Measurements from ENCODE around the gene LRP3. TPM values are rescaled to one million over a fixed set of nuclear protein-coding genes. Genes with fewer than 3 reads are reported as not detected.

The LRP3 gene
- total and polyA plus RNA-seq, 12 donors: 1.4 to 92.8 (median 52.2) TPM

DNA sequence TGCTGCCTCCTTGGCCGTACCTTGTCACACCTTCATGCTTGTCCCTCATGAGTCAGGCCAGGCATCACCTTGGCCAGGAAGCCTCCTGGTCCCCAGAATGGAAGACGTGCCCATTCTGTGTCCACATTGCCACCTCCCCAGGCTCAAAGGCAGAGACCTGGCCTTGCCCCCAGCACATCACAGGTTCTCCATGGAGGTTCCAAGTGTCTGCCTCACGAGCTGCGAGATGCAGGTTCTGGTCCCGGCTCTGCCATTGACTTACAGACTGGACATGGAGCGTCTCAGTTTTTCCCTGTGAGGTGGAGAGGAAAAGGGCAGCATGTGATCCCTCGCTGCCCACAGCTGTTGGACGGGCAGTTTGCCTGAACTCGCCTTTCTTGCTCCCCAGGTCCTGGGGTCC, 40.6 kb downstream of the LRP3 start:
- intact Hi-C loops (cut with DNase I): loop anchor here in 1 of 2 donors (5.0 kb wide), 1 partner anchor 533 kb away; no protein-coding TSS in a partner anchor

DNA sequence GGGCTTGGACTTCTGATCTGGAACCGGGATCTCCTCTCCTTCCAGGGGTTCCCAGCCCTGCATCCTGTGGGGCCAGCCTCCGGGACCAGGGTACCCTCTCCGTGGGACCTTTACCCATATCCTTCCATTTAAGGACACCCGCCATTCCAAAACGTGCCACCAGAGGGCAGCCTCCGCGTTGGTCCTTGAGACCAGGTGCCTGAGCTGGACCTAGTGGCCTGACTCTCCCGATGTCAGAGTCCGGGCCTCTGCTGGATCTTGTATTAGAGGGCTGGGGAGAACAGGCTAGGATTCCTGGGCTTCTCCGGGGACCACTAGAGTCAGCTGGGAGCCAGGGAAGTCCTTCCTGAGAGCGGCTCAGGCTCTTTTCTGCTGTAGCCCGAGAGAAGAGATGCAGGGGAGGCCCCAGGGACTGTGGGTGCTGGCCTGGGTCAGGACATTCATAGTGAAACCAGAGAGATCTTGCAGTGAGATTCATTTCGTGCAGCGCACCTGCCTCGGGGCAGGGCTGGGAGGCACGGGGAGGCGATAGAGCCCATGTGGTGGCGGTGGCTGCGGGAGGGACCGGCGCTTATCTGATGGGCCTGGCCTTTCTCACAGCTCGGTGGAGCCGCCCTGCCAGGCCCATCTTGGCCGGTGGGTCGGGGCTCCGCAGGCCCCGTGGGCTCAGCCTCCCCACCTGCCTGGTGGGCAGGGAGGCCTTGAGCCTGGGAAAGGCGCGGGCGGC, 41.3 kb downstream of the LRP3 start:
- 51 to 59% (median 56%) methylated on average over 17 to 30 of the region's 30 CpGs for WGBS, 4 donors
- Histone ChIP-seq H3K27ac (no peak overlapping the region), H3K9me3 (replicated peaks in 1 of 3) (no peaks in the 10 kb centered on the region), H3K36me3 (replicated peaks in 1 of 2) (no peaks in the 10 kb centered on the region), H3K4me3 (no peak overlapping the region), H3K27me3 (no peaks in the 10 kb centered on the region), H3K4me1 (replicated peaks in 1 of 2) (no peaks in the 10 kb centered on the region)
- intact Hi-C loops (cut with DNase I): no loop called here
- TF ChIP-seq POLR2A (IDR thresholded peaks at IDR 0.05): no peak
- TF ChIP-seq, protein P1, sequence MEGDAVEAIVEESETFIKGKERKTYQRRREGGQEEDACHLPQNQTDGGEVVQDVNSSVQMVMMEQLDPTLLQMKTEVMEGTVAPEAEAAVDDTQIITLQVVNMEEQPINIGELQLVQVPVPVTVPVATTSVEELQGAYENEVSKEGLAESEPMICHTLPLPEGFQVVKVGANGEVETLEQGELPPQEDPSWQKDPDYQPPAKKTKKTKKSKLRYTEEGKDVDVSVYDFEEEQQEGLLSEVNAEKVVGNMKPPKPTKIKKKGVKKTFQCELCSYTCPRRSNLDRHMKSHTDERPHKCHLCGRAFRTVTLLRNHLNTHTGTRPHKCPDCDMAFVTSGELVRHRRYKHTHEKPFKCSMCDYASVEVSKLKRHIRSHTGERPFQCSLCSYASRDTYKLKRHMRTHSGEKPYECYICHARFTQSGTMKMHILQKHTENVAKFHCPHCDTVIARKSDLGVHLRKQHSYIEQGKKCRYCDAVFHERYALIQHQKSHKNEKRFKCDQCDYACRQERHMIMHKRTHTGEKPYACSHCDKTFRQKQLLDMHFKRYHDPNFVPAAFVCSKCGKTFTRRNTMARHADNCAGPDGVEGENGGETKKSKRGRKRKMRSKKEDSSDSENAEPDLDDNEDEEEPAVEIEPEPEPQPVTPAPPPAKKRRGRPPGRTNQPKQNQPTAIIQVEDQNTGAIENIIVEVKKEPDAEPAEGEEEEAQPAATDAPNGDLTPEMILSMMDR (IDR thresholded peaks at IDR 0.05): peak; percentile 75 to 92 (median 84)
- peak; percentile 66 to 90 (median 82) for DNase-seq

More for the DNA sequence above, 40.6 kb downstream of the LRP3 start:
- Histone ChIP-seq H3K4me1 (replicated peaks in 1 of 2) (no peaks in the 10 kb centered on the region), H3K9me3 (replicated peaks in 1 of 3) (no peaks in the 10 kb centered on the region), H3K36me3 (replicated peaks in 1 of 2) (no peaks in the 10 kb centered on the region), H3K4me3 (no peak overlapping the region), H3K27me3 (no peaks in the 10 kb centered on the region), H3K27ac (no peak overlapping the region)
- no peak for TF ChIP-seq POLR2A (IDR thresholded peaks at IDR 0.05)
- TF ChIP-seq, protein P1 (IDR thresholded peaks at IDR 0.05): no peak
- no peak for DNase-seq
- 43 to 63% (median 53%) methylated on average over 3 to 9 of the region's 9 CpGs for WGBS, 4 donors

DNA sequence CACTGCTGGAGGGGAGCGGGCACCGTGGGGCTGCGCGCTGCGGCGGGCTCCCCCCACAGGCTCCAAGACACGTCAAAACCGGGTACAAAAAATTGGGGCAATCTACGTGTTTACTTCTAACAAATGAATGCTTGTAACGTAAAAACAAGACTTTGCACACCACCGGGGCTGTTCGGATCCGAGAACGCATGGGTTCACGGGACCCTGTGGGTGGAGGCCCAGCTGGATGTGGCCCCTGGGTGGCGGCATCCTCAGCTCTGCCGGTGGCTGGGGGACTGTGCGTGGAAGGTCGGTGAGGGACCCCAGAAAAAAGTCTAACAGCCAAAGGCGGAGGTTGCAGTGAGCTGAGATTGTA, 41.8 kb downstream of the LRP3 start:
- Histone ChIP-seq H3K27ac (no peak overlapping the region), H3K4me1 (replicated peaks in 1 of 2) (no peaks in the 10 kb centered on the region), H3K9me3 (replicated peaks in 1 of 3) (no peaks in the 10 kb centered on the region), H3K27me3 (no peaks in the 10 kb centered on the region), H3K36me3 (replicated peaks in 1 of 2) (no peaks in the 10 kb centered on the region), H3K4me3 (no peak overlapping the region)
- WGBS, 4 donors: 80 to 84% (median 82%) methylated on average over 16 to 20 of the region's 20 CpGs
- intact Hi-C loops (cut with DNase I): no loop called here
- TF ChIP-seq, protein P1 (IDR thresholded peaks at IDR 0.05): no peak
- no peak for TF ChIP-seq POLR2A (IDR thresholded peaks at IDR 0.05)
- DNase-seq: no peak

DNA sequence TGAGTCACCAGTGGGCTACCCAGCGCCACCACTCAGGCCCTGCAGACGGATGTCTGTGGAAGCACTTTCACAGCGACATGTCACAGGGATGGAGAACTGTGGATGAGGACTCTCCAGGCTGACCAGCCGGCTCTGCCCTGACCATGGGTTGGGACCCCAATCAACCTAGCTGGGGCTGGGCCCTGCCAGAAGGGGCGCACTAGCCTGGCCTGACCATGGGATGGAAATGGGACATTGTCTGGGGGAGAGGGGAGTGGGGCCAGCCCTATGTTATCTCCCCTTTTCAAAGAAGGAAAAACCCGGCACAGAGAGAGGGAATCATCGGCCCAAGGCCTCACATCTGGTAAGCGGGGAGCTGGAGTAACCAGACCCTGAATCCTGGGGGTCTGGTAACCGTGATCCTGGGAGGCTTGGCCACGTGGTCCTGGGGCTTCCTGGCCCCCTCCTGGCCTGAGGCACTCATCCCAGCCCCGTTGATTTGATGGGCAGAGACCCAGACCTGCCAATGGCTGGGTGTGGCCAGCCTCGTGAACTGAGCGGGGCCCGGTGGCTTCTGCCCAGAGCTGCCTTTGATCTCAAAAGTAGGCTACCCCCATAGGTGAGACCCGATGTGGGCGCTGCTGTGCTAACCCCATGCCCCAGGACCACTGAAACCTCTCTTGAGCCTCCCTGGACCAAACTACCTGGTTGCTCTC, 42.7 kb downstream of the LRP3 start:
- Histone ChIP-seq H3K4me1 (replicated peaks in 1 of 2) (no peaks in the 10 kb centered on the region), H3K9me3 (replicated peaks in 1 of 3) (no peaks in the 10 kb centered on the region), H3K27me3 (no peaks in the 10 kb centered on the region), H3K36me3 (replicated peaks in 1 of 2) (no peaks in the 10 kb centered on the region), H3K4me3 (no peak overlapping the region), H3K27ac (no peak overlapping the region)
- no peak for TF ChIP-seq POLR2A (IDR thresholded peaks at IDR 0.05)
- TF ChIP-seq, protein P1 (IDR thresholded peaks at IDR 0.05): no peak
- no peak for DNase-seq
- intact Hi-C loops (cut with DNase I): no loop called here
- 81 to 88% (median 83%) methylated on average over 6 to 16 of the region's 16 CpGs for WGBS, 4 donors

Data from adrenal gland (tissue), 12 donors.